ENCODE measurements around the gene SEZ6L2. TPM values are rescaled to one million over a fixed set of nuclear protein-coding genes. Genes with fewer than 3 reads are reported as not detected.

SEZ6L2 gene
- total and polyA plus RNA-seq, 2 experiments from 2014 or later, result 18.0 to 71.9 TPM

GRCh38 chr16:29854520-29855100, 44.7 kb downstream of the SEZ6L2 start:
- 0 out of 2 replicates have a peak, but pooled peaks cover 3% of the 10 kb centered on the region for H3F3A ChIP-seq (replicated peaks; ENCODE audit: low read depth)
- no peaks in the 10 kb centered on the region for H3K4me1 ChIP-seq (ENCODE audit: insufficient read depth)
- H3K4me2 ChIP-seq, result no peak overlapping the region
- H3K27me3 ChIP-seq (ENCODE audit: insufficient read depth), result no peaks in the 10 kb centered on the region
- Mint-ChIP-seq H3K27ac (no peak overlapping the region), H3K9me3 (no peaks in the 10 kb centered on the region; the same call in 2 of the 3 replicates), H3K27me3 (ENCODE audit: insufficient read depth, low read depth, poor library complexity) (peaks cover 13% of the 10 kb centered on the region), H3K36me3 (ENCODE audit: low read depth) (peaks cover 15% of the 10 kb centered on the region), H3K4me3 (no peak overlapping the region; the same call in 2 of the 3 replicates), H3K4me1 (peaks cover 12% of the 10 kb centered on the region)
- no peaks in the 10 kb centered on the region for H4K20me1 ChIP-seq (replicated peaks; ENCODE audit: insufficient read depth)
- DNase-seq (ENCODE audit: low spot score), result no peak
- no peaks in the 10 kb centered on the region for H3K79me2 ChIP-seq (replicated peaks; ENCODE audit: insufficient read depth)
- no peaks in the 10 kb centered on the region for H3K9me2 ChIP-seq (ENCODE audit: insufficient read depth)
- H3K4me3 ChIP-seq, result no peak overlapping the region
- no peak for TF ChIP-seq STAT1 (IDR thresholded peaks at IDR 0.05; ENCODE audit: unreplicated experiment)
- TF ChIP-seq JUNB (IDR thresholded peaks at IDR 0.05; ENCODE audit: unreplicated experiment), result no peak
- TF ChIP-seq ETS1 (IDR thresholded peaks at IDR 0.05), result no peak
- no peak for TF ChIP-seq ZNF331 (CRISPR knock-in tag; IDR thresholded peaks at IDR 0.05; ENCODE audit: low read depth)
- TF ChIP-seq ZNF114 (CRISPR knock-in tag; IDR thresholded peaks at IDR 0.05), result no peak
- TF ChIP-seq CREB1 (CRISPR knock-in tag; IDR thresholded peaks at IDR 0.05; ENCODE audit: low read depth), result no peak
- no peak for TF ChIP-seq ZNF462 (CRISPR knock-in tag; IDR thresholded peaks at IDR 0.05)
- no peak for TF ChIP-seq EZH2phosphoT487 (IDR thresholded peaks at IDR 0.05; ENCODE audit: unreplicated experiment)
- no peak for TF ChIP-seq POLR2AphosphoS5 (IDR thresholded peaks at IDR 0.05; ENCODE audit: low read depth)
- TF ChIP-seq EZH2 (IDR thresholded peaks at IDR 0.05; ENCODE audit: low read depth, unreplicated experiment), result no peak
- TF ChIP-seq CTCF (conservative IDR thresholded peaks at IDR 0.05; ENCODE audit: low read depth in 2 of 2), result no peak
- no peak for TF ChIP-seq REST (IDR thresholded peaks at IDR 0.05; ENCODE audit: unreplicated experiment)
- TF ChIP-seq NANOG (IDR thresholded peaks at IDR 0.05; ENCODE audit: borderline replicate concordance), result no peak
- peak; percentile 18; the same call in 1 of the 3 replicates for ATAC-seq
- H2AFZ ChIP-seq, result no peak overlapping the region
- no peaks in the 10 kb centered on the region for H3K36me3 ChIP-seq (ENCODE audit: insufficient read depth)
- no peak overlapping the region for H3K27ac ChIP-seq (ENCODE audit: low read depth)

All from GM23338 (cell line).